ENCODE results near the gene PRSS48.
"Not testable (repeated sequence)": the region's sequence is repeated elsewhere in the genome, so short reads cannot be mapped to it uniquely, and the experiment has no call there.

PRSS48 gene

GRCh38 chr4:151260526-151260925 lies 16.4 kb upstream of the PRSS48 start:
- DNase-seq (ENCODE audit: low read depth in 2 of 2) = no peak

- no peak for DNase-seq (ENCODE audit: low read depth in 2 of 2)
Observed at GRCh38 chr4:151263455-151263854, 13.5 kb upstream of the PRSS48 start.

GRCh38 chr4:151266497-151266896 lies 10.5 kb upstream of the PRSS48 start:
- DNase-seq (ENCODE audit: low read depth in 2 of 2) = no peak

GRCh38 chr4:151267104-151267503 lies 9.9 kb upstream of the PRSS48 start:
- no peak for DNase-seq (ENCODE audit: low read depth in 2 of 2)

- DNase-seq (ENCODE audit: low read depth in 2 of 2) = no peak
Observed at GRCh38 chr4:151267822-151268535, 9.0 kb upstream of the PRSS48 start.

GRCh38 chr4:151268905-151269304 lies 8.1 kb upstream of the PRSS48 start:
- DNase-seq (ENCODE audit: low read depth in 2 of 2) = not testable (repeated sequence)

- DNase-seq (ENCODE audit: low read depth in 2 of 2) = no peak
Observed at GRCh38 chr4:151284534-151285245, 7.7 kb downstream of the PRSS48 start.

- DNase-seq (ENCODE audit: low read depth in 2 of 2) = no peak
Observed at GRCh38 chr4:151287409-151287808, 10.4 kb downstream of the PRSS48 start.

GRCh38 chr4:151291485-151291884 lies 14.5 kb downstream of the PRSS48 start:
- no peak for DNase-seq (ENCODE audit: low read depth in 2 of 2)

GRCh38 chr4:151292038-151292437 lies 15.1 kb downstream of the PRSS48 start:
- DNase-seq (ENCODE audit: low read depth in 2 of 2) = no peak

GRCh38 chr4:151294833-151295496 lies 18.0 kb downstream of the PRSS48 start:
- no peak for DNase-seq (ENCODE audit: low read depth in 2 of 2)

GRCh38 chr4:151296227-151296626 lies 19.3 kb downstream of the PRSS48 start:
- no peak for DNase-seq (ENCODE audit: low read depth in 2 of 2)

- DNase-seq (ENCODE audit: low read depth in 2 of 2) = no peak
Observed at GRCh38 chr4:151297170-151297569, 20.2 kb downstream of the PRSS48 start.

- no peak for DNase-seq (ENCODE audit: low read depth in 2 of 2)
Observed at GRCh38 chr4:151302432-151302831, 25.5 kb downstream of the PRSS48 start.

GRCh38 chr4:151304226-151304625 lies 27.3 kb downstream of the PRSS48 start:
- no peak for DNase-seq (ENCODE audit: low read depth in 2 of 2)

- DNase-seq (ENCODE audit: low read depth in 2 of 2) = no peak
Observed at GRCh38 chr4:151304755-151305154, 27.8 kb downstream of the PRSS48 start.

- DNase-seq (ENCODE audit: low read depth in 2 of 2) = no peak
Observed at GRCh38 chr4:151310124-151310728, 33.3 kb downstream of the PRSS48 start.

GRCh38 chr4:151313306-151314009 lies 36.5 kb downstream of the PRSS48 start:
- DNase-seq (ENCODE audit: low read depth in 2 of 2) = no peak

- no peak for DNase-seq (ENCODE audit: low read depth in 2 of 2)
Observed at GRCh38 chr4:151314010-151314355, 37.0 kb downstream of the PRSS48 start.

GRCh38 chr4:151314479-151314878 lies 37.5 kb downstream of the PRSS48 start:
- DNase-seq (ENCODE audit: low read depth in 2 of 2) = no peak

GRCh38 chr4:151315212-151315886 lies 38.4 kb downstream of the PRSS48 start:
- DNase-seq (ENCODE audit: low read depth in 2 of 2) = no peak
